GM18870 (cell line): ENCODE data around the gene RGL2.
A peak's percentile ranks its signal among the peaks of the same experiment; 100 is the strongest.
"Not testable (repeated sequence)": the region's sequence is repeated elsewhere in the genome, so short reads cannot be mapped to it uniquely, and the experiment has no call there.

ENCODE experiments used
- ATAC-seq: cut with Tn5 transposase; IDR thresholded peaks from one replicate; pipeline ENCODE4 v1.9.1; 2021; ENCODE audit warnings: moderate library complexity; ENCODE audit not compliant: unreplicated experiment

The RGL2 gene

GRCh38 chr6:33298773-33299236 is at the start of gene RGL2:
TSS of gene RGL2 (minus strand) at chr6:33298942. CDS start at chr6:33298610, 332 bp downstream.
- peak; percentile 7 for ATAC-seq

GRCh38 chr6:33347816-33348215 is 49.1 kb upstream of the RGL2 start:
- no peak for ATAC-seq

- not testable (repeated sequence) for ATAC-seq
Measured at GRCh38 chr6:33346972-33347371, 48.2 kb upstream of the RGL2 start.

- ATAC-seq = no peak
Measured at GRCh38 chr6:33344701-33345697, 46.3 kb upstream of the RGL2 start.

GRCh38 chr6:33343953-33344611 is 45.3 kb upstream of the RGL2 start:
- no peak for ATAC-seq

- not testable (repeated sequence) for ATAC-seq
Measured at GRCh38 chr6:33343606-33343952, 44.8 kb upstream of the RGL2 start.

- no peak for ATAC-seq
Measured at GRCh38 chr6:33339193-33339592, 40.5 kb upstream of the RGL2 start.

GRCh38 chr6:33336495-33336894 is 37.8 kb upstream of the RGL2 start:
- no peak for ATAC-seq

GRCh38 chr6:33335916-33336315 is 37.2 kb upstream of the RGL2 start:
- ATAC-seq = no peak

- ATAC-seq = no peak
Measured at GRCh38 chr6:33333666-33334065, 34.9 kb upstream of the RGL2 start.

GRCh38 chr6:33330736-33331135 is 32.0 kb upstream of the RGL2 start:
- ATAC-seq = no peak

GRCh38 chr6:33329058-33329457 is 30.3 kb upstream of the RGL2 start:
- ATAC-seq = no peak

GRCh38 chr6:33324125-33324524 is 25.4 kb upstream of the RGL2 start:
- ATAC-seq = no peak

- ATAC-seq = no peak
Measured at GRCh38 chr6:33323623-33323948, 24.8 kb upstream of the RGL2 start.

GRCh38 chr6:33321227-33321626 is 22.5 kb upstream of the RGL2 start:
- no peak for ATAC-seq

- no peak for ATAC-seq
Measured at GRCh38 chr6:33320315-33321181, 21.8 kb upstream of the RGL2 start.

GRCh38 chr6:33319939-33320314 is 21.2 kb upstream of the RGL2 start:
- no peak for ATAC-seq

- ATAC-seq = no peak
Measured at GRCh38 chr6:33318426-33319073, 19.8 kb upstream of the RGL2 start.

- peak; percentile 59 for ATAC-seq
Measured at GRCh38 chr6:33317669-33318425, 19.1 kb upstream of the RGL2 start, which contains the start of gene ZBTB22. TSS of gene ZBTB22 (minus strand) at chr6:33317744. CDS start at chr6:33316916, 828 bp downstream.

GRCh38 chr6:33317419-33317668 is 18.6 kb upstream of the RGL2 start:
- ATAC-seq = no peak
